HL-60/S4 treated with retinoic acid at 250 ng/mL for 4 days and 3 days (cell line): ENCODE results near the gene RNF123.

Source experiments
- in situ Hi-C: fragments of 300-500 bp; cut with MboI; formaldehyde crosslinking; loops from 2 replicates; pipeline ENCODE4 v1.7.0; 2022; ENCODE audit warnings: low sequenced_read_pairs

RNF123 gene

DNA sequence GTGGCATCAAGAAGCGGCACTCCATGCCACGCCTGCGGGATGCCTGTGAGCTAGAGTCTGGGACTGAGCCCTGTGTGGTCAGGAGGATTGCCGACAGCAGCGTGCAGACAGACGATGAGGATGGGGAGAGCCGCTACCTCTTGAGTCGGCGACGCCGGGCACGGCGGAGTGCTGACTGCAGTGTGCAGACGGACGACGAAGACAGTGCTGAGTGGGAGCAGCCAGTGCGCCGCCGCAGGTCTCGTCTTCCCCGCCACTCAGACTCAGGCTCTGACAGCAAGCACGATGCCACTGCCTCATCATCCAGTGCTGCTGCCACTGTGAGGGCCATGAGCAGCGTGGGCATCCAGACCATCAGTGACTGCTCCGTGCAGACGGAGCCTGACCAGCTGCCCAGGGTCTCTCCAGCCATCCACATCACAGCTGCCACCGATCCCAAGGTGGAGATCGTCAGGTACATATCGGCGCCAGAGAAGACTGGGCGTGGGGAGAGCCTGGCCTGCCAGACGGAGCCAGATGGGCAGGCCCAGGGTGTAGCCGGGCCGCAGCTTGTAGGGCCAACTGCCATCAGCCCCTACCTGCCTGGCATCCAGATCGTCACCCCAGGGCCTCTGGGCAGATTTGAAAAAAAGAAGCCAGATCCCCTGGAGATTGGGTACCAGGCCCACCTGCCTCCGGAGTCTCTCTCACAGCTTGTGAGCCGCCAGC, 32.0 kb upstream of the RNF123 start:
- in situ Hi-C loops, result no loop called here

DNA sequence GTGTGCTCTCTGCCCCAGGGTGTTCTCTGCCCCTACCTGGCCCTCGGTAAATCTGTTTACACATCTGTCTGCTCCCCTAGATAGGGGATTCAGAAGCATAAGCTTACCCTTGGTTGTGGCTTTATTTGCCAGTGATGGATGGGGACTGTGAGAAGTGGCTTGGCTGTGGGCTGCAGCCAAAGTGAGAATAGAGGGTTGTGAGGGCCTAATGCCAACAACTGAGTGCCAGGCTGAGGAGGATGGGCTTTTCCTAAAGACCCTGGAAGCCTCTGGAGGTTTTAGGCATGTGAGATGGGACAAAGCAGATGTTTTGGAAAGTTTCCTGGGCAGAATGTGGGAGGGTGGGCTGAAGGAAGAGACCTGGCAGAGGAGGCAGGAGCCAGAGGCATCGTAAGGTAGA, 30.6 kb upstream of the RNF123 start:
- in situ Hi-C loops, result no loop called here

DNA sequence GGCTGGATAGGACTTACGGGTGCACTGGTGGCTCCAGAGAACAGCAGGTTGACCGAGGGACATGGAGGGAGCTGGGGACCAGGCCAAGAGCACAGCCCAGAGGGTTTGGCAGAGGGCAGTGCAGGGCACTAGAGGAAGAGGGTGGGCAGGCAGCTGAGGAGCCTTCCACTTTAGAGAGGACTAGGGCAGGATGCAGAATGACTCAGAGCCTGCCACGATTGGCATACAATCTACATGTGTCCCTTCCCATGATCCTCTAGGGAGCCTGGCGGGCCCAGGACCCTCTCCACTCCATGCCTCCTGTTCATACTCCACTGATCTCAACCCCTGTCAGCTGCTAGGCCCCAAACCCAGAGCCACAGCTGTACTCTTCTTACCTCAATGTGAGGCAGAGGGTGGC, 29.6 kb upstream of the RNF123 start:
- in situ Hi-C loops, result no loop called here

DNA sequence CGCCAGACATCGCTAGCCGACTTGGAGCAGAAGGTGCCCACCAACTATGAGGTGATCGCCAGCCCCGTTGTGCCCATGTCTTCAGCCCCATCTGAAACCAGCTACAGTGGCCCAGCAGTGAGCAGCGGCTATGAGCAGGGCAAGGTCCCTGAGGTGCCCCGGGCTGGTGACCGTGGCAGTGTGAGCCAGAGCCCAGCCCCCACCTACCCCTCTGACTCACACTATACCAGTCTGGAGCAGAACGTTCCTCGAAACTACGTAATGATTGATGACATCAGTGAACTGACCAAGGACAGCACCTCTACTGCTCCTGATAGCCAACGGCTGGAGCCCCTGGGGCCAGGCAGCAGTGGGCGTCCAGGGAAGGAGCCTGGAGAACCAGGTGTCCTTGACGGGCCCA, 28.1 kb upstream of the RNF123 start:
- in situ Hi-C loops, result no loop called here

DNA sequence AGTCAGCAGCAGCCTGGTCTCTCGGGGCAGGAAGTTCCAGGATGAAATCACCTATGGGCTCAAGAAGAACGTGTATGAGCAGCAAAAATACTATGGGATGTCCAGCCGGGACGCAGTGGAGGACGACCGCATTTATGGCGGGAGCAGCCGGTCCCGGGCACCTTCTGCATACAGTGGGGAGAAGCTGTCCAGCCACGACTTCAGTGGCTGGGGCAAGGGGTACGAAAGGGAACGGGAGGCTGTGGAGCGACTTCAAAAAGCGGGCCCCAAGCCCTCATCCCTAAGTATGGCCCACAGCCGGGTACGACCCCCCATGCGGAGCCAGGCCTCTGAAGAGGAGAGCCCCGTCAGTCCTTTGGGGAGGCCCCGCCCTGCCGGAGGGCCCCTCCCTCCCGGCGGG, 27.3 kb upstream of the RNF123 start:
- in situ Hi-C loops, result no loop called here

DNA sequence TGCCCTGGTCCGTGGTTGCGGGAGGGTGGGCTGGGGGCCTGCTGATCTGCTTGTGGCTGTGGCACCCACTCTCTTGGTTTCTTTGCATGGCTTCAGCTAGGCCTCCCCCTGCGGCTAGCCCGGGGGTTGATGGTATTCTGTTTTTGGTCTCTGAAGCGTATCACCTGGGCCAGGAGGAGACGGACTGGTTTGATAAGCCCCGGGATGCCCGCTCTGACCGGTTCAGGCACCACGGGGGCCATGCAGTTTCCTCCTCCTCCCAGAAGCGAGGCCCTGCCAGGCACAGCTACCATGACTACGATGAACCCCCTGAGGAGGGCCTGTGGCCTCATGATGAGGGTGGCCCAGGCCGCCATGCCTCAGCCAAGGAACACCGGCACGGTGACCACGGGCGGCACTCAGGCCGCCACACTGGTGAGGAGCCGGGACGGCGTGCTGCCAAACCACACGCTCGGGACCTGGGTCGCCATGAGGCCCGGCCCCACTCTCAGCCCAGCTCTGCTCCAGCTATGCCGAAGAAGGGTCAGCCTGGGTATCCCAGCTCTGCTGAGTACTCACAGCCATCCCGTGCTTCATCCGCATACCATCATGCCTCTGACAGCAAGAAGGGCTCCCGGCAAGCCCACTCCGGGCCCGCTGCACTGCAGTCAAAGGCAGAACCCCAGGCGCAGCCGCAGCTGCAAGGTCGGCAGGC, 26.5 kb upstream of the RNF123 start:
- in situ Hi-C loops, result no loop called here

DNA sequence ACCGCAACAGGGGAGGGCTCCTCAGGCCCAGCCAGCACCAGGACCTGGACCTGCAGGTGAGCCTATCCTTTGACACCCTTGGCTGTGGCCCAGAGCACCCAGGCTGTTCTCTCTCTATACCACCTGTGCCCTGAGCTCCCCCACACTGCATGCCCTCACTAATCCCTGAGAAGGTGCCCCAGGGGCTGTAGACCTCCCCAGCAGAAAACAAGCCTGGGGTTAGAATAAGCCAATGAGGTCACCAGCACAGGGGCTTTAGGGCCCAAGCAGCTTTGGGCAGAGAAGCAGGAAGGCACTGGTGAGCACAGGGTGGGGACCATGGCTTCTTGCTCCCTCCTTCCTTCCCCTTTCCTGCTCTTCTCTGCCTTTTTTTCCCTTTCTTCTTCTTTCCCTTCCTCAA, 25.5 kb upstream of the RNF123 start:
- in situ Hi-C loops, result no loop called here

DNA sequence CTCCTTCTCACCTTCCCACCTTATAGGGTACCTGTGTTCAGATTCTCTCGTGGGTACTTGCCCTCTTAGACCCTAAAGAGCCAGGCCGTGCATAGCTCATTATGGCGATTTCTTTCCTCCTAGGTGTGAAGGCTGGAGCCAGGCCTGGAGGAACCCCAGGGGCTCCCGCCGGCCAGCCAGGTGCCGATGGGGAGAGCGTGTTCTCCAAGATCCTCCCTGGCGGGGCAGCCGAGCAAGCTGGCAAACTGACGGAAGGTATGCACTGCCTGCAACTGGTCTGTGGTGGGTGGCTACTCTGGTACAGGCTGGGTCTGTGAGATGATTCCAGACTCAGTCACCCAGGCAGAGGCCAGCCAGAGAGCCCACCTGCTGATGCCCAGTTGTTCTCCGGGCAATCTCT, 25.1 kb upstream of the RNF123 start:
- in situ Hi-C loops, result no loop called here

DNA sequence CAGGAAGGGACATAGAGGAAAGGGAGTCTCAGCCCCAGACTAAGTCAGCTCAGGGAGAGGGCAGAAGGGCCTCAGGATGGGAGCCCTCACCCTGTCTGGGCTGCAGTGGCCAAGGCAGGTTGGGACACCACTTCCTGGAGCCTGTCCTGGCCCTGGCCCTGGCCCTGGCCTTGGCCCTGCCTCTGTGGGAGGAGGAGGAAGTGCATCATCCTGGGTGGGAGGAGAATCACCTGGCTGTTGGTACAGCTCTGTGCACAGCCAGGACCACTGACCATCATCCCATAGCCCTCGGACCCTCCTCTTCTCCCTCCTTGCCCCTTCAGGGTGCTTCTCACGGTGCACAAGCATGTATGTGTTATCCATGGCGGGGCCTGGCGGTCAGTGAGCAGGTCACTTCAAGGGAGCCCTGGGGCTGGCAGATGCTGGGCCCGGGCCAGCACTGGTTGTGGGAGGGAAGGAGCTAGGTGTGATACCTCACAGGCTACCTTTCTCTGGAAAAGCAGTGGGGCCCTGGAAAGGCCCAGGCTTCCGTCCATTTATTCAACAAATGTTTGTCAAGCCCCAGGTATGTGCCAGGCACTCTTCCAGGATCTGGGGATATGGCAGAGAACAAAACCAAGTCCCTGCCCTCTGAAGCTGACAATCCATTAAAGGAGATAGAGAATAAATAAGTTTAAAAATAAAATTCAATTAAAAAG, 23.4 kb upstream of the RNF123 start:
- in situ Hi-C loops, result no loop called here

DNA sequence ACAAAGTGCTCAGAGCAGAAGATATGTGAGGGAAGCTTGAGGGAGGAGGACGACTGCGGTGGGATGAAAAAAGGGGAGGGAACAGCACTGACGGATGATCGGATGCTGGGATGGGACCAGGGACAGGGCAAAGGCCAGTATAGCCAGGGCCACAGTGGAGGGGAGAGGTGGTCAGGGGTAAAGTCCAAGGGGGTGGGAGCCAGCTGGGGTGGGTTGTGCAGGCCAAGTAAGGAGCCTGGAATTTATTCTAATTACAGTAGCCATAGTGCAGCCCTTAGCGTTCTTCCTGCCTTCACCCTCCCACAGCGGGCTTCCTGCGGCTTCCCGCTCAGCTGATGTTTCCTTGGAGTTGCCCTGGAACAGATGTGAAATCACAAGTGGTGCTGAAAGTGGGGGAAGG, 22.8 kb upstream of the RNF123 start:
- in situ Hi-C loops, result no loop called here

DNA sequence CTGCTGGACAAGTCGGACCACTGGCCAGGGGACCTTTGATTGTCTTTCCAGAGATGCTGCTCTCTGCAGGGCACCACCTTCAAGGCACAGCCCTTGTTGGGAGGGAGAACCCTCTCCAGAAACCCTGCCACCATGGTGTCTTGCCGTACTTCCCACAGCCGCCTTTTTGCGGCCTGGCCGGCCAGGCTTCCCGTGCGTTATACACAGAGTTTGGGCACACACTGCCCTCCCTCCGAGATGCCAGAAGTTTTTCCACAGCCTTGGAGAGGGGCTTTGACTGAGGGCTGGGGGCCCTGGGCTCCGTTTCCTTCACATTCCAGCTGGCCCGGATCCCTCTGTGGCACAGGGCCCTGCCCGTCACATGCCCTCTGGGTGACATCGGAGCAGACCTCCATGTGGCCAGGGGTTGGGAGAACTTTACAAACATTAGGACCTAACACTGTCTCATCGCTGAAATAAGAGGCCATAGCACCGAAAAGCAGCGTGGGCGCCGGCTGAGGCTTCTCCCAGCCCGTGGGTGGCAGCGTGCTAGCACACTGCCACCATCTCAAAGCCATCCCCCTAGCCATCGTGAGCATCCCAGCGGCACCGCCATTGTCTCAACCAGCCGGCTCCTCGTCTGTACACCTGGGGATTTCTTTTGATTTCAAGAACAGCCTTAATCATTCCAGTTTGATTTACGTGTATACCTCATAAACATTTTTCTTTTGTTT, 21.5 kb upstream of the RNF123 start:
- in situ Hi-C loops, result no loop called here

DNA sequence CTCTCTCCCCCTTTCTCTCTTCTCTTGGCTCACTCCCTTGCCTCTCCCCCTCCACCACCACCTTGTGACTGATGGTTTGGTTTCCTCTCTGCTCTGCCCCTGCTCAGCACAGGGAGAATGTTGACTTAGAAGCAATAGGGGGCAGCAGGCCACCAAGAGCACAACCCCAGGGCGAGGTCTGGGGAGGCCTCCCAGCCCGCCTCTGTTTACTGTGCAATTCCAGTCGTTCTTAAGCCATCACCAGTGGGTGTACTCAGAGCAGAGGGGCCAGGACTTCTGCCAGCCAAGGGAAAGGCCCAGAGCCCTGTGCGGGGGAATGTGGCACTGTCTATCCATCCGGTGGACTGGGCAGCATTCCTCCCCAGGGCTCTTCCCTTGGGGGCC, 21.0 kb upstream of the RNF123 start:
- in situ Hi-C loops, result no loop called here

DNA sequence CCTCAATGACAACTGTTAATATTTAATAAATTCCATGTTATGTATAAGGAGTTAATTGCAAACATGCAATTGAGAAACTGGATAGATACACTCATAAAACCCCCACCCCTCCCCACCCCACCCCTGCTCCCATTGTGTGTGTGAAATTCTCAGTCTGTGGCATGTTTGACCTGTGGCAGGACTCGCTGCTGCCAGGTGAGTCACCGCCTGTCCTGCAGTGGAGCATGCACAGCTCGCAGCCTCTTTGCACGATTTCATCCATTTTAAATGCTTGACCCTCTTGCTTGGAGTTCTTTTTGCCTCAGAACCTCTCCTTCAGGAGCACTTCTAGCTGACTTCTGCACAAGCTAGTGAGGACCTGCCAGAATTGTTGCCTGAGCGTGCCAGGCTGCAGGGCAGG, 20.5 kb upstream of the RNF123 start:
- in situ Hi-C loops, result no loop called here

DNA sequence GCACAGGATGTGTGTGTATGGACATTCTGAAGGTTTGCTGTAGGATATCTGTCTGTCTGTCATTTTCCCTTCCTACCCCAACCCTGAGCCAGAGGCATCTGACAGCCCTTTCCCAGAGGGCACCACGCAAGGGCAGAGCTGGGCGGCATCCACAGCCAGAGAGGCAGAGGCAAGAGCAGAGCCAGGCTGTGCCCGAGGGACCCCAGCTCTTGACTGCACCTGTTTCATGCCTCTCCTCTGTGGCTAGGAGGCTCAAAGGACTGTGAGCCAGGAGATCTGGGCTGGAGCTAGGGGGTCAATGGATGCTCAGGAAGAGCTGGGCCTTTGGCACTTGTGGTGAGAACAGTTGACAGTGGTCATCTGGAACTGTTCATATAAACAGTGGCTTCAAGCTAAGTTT, 20.0 kb upstream of the RNF123 start:
- in situ Hi-C loops, result no loop called here

DNA sequence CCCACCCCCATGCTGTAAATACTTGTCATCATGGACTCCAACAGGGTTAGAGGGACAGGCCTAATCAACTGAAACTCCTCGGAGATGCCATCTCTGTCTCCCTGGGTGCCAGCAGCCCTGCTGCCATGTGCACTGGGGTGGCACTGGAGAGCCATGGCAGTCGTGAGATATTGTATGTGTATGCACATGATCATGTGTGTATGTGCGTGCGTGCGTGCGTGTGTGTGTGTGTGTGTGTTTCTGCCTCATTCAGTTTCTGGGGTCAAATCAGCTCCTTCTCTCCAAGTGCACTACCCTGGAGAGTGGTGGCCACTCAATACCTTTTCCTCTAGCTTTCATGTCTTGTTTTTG, 18.4 kb upstream of the RNF123 start:
- in situ Hi-C loops, result no loop called here

DNA sequence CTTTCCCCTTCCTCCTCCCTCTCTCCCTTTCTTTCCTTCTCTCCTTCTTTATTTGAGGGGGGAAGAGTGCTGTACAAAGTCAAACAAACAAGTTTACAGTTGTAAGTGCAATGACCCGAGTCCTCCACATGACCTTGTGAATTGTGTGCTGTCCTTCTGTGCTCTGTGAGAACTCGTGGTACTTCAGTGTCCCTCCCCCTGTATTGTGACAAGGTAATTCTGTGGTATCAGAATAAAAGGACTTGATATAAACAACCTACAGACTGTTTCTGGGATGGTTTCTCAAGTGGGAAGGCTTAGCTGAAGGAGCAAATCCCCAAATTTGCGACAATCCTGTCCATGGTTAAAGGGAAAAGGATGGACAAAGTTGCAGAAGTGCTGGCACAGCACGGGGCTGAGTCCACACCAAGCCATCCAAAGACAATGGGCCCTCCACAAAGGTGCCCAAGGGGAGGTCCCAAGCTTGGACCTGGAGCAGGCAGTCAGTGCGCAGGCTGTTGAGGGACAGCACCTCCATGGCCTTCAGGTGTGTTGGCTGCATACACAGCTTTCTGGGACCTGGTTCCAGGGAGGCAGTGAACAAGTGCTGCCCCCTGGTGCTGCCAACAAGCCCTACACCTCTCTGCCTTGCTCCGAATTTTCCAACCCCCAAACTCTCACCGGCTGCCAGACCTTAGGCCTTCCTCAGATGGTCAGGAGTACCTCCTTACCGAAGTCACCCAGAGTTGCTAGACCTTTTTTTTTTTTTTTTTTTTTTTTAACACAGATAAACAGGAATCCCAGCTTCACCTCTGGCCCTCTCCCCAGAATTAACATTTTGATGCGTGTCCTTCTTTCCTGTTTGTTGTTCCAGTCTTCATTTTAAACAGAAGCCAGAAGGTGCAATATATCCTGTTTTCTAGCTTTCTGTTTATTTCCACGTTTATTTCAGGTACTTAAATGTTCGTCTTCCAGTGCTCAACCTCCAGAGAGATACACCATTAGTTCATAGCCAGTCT, 17.8 kb upstream of the RNF123 start:
- in situ Hi-C loops, result no loop called here

DNA sequence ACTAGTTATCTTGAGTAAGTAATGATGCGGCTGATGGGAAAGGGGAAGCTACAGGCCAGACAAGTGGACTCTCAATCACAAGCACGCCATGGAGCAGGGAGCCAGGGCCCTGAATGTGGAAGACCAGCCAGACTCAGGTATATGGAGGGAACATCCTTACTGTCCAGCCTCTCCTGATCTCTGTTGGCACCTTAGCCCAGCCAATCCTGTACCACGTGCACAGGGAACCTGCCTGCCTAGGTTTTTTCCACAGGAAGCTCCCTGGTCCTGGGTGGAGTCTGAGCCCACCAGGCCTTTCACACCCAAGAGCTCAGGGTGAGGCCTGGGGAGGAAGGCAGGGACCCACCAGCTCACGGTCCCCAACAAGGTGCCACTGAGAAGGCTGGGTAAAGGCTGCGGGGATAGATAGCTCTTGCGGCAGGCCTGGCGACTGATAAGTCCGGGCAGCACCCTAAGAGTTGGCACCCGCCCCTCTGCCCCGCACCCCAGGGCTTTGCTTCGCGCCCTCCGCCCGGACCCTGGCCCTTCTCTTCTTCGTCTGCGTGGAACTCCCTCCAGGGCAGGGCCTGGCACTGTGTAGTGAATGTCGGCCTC, 16.1 kb upstream of the RNF123 start:
- in situ Hi-C loops, result no loop called here

DNA sequence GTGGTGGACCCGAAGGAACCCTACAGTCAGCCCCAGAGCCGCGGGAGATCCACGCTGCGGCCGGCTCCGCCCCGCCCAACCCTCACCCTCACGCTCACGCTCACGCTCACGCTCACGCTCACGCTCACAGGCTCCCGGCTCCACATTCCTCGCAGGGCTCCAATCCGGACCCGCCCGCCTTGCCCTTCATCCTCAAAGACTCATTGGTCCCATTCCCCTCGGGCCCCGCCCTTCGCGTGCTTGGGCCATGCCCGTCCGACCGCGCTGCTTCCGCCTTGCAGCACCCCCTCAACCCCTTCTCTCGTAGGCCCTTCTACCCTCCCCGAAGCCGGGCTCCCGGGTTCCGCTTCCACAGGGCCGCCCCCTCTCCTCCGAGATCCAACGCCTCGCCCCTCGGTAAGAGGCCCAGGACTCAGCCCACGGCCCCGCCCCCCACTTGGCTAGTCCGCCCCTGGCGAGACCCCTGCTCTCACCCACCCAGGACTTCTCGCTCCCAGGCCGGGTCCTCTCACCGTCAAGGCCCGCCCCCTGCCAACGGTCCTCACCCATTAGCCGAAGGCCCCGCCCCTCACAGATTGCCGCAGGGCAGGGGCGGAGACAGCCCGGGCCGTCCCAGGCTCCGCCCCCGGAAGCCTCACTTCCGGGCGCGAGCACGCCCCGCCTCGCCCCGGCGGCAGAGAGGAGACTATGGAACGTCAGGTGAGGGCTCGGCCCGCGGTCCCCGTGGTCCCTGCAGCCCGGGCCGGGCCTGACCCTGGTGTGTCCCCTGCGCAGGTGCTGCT, 15.5 kb upstream of the RNF123 start, which contains the start of gene APEH:
APEH (plus strand) TSS at position 637 of the 782 bp plus-strand sequence; CDS start at position 688, 51 bp downstream.
- in situ Hi-C loops, result no loop called here

DNA sequence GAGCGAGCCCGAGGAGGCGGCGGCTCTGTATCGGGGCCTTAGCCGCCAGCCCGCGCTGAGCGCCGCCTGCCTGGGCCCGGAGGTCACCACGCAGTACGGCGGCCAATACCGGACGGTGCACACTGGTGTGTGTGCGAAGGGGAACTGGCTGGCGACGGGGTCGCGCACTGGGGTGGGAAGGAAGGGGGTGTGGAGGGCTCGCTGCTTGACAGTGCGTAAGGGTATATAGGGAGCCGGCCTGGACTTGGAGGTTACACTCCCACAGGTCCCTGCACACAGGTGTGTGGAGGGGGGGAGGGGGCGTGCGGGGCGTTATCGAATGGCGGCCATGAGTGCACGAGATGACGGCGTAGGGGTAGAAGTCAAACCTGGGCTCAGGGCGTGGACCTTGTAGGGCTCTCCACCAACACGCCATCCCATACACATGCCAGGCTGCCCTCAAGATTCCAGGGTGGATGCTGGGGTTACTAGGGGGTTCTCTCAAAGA, 14.8 kb upstream of the RNF123 start:
- in situ Hi-C loops, result no loop called here
